OCI-LY7 (cell line): ENCODE measurements around the gene NDUFV2. TPM values are rescaled to one million over a fixed set of nuclear protein-coding genes. Genes with fewer than 3 reads are reported as not detected.

Experiments
- BruUV-seq: library from RNA; stranded (reverse); fragments of 400-500 nt; replicated peaks from 2 replicates; lab custom pipeline; 2021; lab: Mats Ljungman, UMichigan
- CTCF ChIA-PET: fragments of 300-600 bp; sonication (Branson Sonifier 250); formaldehyde crosslinking; loops from one replicate; lab custom pipeline; 2022; ENCODE audit warnings: antibody characterized with exemption; ENCODE audit not compliant: unreplicated experiment; lab: Charles Lee
- POLR2A ChIA-PET: fragments of 300-600 bp; sonication (Branson Sonifier 250); formaldehyde crosslinking; loops from one replicate; lab custom pipeline; 2022; ENCODE audit warnings: antibody characterized with exemption; lab: Charles Lee
- DNase-seq: peaks from one replicate; pipeline ENCODE4 v3.0.0-alpha.2; 2015; ENCODE audit warnings: low spot score
- H2AFZ ChIP-seq: fragments of 200-600 bp; sonication (generic), shearing (Covaris generic); 2 replicates; pipeline ENCODE4 v1.6.1; 2014; ENCODE audit warnings: mild to moderate bottlenecking, antibody characterized with exemption, low read length, moderate library complexity
- H3K27ac ChIP-seq: fragments of 200-600 bp; sonication (generic); 2 replicates; pipeline ENCODE4 v1.5.1; 2014; ENCODE audit warnings: mixed run types, low read depth, mild to moderate bottlenecking, moderate library complexity, low read length, inconsistent platforms; ENCODE audit not compliant: poor library complexity, severe bottlenecking
- H3K36me3 ChIP-seq: fragments of 200-600 bp; sonication (generic); 2 replicates; pipeline ENCODE4 v1.6.1; 2014; ENCODE audit warnings: mild to moderate bottlenecking, antibody characterized with exemption, low read length, moderate library complexity, mixed read lengths; ENCODE audit not compliant: insufficient read depth
- H3K4me1 ChIP-seq: fragments of 200-600 bp; sonication (generic); 2 replicates; pipeline ENCODE4 v1.5.1; 2014; ENCODE audit warnings: mild to moderate bottlenecking, low read length; ENCODE audit not compliant: insufficient read depth, poor library complexity, severe bottlenecking
- H3K4me2 ChIP-seq: fragments of 200-600 bp; sonication (generic); 2 replicates; pipeline ENCODE4 v1.6.1; 2014; ENCODE audit warnings: mild to moderate bottlenecking, low read length
- H3K4me3 ChIP-seq: fragments of 200-600 bp; sonication (generic); 2 replicates; pipeline ENCODE4 v1.5.1; 2014; ENCODE audit warnings: mild to moderate bottlenecking, low read depth, low read length; ENCODE audit not compliant: poor library complexity, severe bottlenecking
- H3K79me2 ChIP-seq: fragments of 200-600 bp; sonication (generic); 2 replicates; pipeline ENCODE4 v1.6.1; 2016; ENCODE audit warnings: low read depth, mild to moderate bottlenecking, low read length, moderate library complexity, mixed read lengths; ENCODE audit not compliant: insufficient read depth
- H3K9me2 ChIP-seq: fragments of 200-600 bp; sonication (generic); 2 replicates; pipeline ENCODE4 v1.6.1; 2016; ENCODE audit warnings: mild to moderate bottlenecking, low read length, mixed read lengths; ENCODE audit not compliant: insufficient read depth
- H3K9me3 ChIP-seq: fragments of 200-600 bp; sonication (generic); 2 replicates; pipeline ENCODE4 v1.6.1; 2014; ENCODE audit warnings: mild to moderate bottlenecking, mixed run types, low read length, mixed read lengths
- H4K20me1 ChIP-seq: fragments of 200-600 bp; sonication (generic); 2 replicates; pipeline ENCODE4 v1.6.1; 2014; ENCODE audit warnings: mild to moderate bottlenecking, antibody characterized with exemption, low read length, moderate library complexity, mixed read lengths; ENCODE audit not compliant: insufficient read depth
- EZH2phosphoT487 ChIP-seq: fragments of 200-600 bp; sonication (generic); IDR thresholded peaks from 2 replicates; pipeline ENCODE4 v1.6.1; 2018; ENCODE audit warnings: low read depth, borderline replicate concordance, mild to moderate bottlenecking, mixed run types, antibody characterized with exemption, low read length, moderate library complexity, mixed read lengths
- intact Hi-C: fragments of 100-400 bp; cut with micrococcal nuclease; formaldehyde crosslinking; loops from one replicate; pipeline ENCODE4 v1.10.0; 2022; ENCODE audit not compliant: unreplicated experiment
- total RNA-seq, 2 experiments: library from RNA; depleted of rRNA in 1 of 2; stranded (reverse); fragments of >200 nt in 1 of 2; shearing (Covaris generic) in 1 of 2; gene quantifications; 2 replicates each; pipeline ENCODE4 v1.2.3, GENCODE V29; 2014 to 2022
- TF ChIP-seq, protein P1 (sequence below): fragments of 200-600 bp; sonication (generic); conservative IDR thresholded peaks from 2 replicates; pipeline ENCODE4 v1.5.1; 2014; ENCODE audit warnings: mild to moderate bottlenecking, antibody characterized with exemption, low read length, moderate library complexity, mixed read lengths

NDUFV2 gene
- total RNA-seq, 2 experiments from 2014 or later = 185 to 201 TPM

DNA sequence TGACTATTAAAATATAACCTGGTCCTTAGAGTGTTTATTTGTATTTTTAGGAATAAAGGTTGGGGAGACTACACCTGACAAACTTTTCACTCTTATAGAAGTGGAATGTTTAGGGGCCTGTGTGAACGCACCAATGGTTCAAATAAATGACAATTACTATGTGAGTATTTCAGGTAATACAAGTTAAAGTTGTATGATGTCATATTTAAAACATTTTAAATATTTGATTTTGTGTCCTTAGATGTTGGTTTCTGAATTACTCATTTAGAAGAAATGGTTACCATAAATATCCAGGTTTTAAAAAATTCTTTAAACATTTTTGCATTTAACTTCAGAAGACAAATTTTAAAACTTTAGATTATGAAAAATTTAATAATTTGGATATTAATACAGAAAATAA, 22.3 kb downstream of the NDUFV2 start:
- Histone ChIP-seq H3K4me1 (no peaks in the 10 kb centered on the region), H3K27ac (no peak overlapping the region), H3K4me2 (no peak overlapping the region), H3K4me3 (no peak overlapping the region), H3K79me2 (peaks cover 57% of the 10 kb centered on the region; the same call in 1 of the 2 replicates), H3K36me3 (peaks cover 97% of the 10 kb centered on the region), H4K20me1 (no peaks in the 10 kb centered on the region), H2AFZ (no peak overlapping the region), H3K9me3 (no peaks in the 10 kb centered on the region), H3K9me2 (no peaks in the 10 kb centered on the region)
- ChIA-PET CTCF (no interaction called here), POLR2A (interaction anchor here (0.7 to 4.2 kb wide), 5 partner anchors 10 to 396 kb away, joined by 3 to 33 read pairs (median 4); no protein-coding TSS in a partner anchor)
- DNase-seq = no peak
- intact Hi-C loops = no loop called here
- BruUV-seq = no TSS peak
- no peak for TF ChIP-seq EZH2phosphoT487
- TF ChIP-seq, protein P1, sequence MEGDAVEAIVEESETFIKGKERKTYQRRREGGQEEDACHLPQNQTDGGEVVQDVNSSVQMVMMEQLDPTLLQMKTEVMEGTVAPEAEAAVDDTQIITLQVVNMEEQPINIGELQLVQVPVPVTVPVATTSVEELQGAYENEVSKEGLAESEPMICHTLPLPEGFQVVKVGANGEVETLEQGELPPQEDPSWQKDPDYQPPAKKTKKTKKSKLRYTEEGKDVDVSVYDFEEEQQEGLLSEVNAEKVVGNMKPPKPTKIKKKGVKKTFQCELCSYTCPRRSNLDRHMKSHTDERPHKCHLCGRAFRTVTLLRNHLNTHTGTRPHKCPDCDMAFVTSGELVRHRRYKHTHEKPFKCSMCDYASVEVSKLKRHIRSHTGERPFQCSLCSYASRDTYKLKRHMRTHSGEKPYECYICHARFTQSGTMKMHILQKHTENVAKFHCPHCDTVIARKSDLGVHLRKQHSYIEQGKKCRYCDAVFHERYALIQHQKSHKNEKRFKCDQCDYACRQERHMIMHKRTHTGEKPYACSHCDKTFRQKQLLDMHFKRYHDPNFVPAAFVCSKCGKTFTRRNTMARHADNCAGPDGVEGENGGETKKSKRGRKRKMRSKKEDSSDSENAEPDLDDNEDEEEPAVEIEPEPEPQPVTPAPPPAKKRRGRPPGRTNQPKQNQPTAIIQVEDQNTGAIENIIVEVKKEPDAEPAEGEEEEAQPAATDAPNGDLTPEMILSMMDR = no peak

DNA sequence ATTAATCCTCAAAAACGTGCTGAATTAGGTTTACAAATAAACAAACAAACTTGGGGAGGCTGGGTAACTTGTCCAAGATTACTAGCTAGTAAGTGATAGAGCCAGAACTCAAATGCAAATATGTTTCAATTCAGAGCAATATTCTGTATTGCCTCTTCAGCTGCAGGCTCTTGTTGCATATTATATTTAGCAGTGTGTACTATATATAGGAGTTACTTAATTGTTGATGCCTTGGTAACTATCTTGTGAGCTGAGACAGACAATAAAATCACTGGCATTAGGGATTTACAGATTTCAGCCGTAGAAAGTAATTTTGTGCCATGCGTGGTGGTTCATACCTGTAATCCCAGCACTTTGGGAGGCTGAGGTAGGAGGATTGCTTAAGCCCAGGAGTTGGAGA, 23.8 kb downstream of the NDUFV2 start:
- no TSS peak for BruUV-seq
- POLR2A ChIA-PET = interaction anchor here (0.7 to 4.2 kb wide), 6 partner anchors 9 to 61 kb away, joined by 3 to 33 read pairs (median 5); no protein-coding TSS in a partner anchor
- H4K20me1 ChIP-seq = no peaks in the 10 kb centered on the region
- H3K4me3 ChIP-seq = no peak overlapping the region
- no peak overlapping the region for H3K27ac ChIP-seq
- H3K9me2 ChIP-seq = no peaks in the 10 kb centered on the region
- DNase-seq = no peak
- no peak overlapping the region for H3K4me2 ChIP-seq
- H3K36me3 ChIP-seq = peaks cover 98% of the 10 kb centered on the region
- peaks cover 50% of the 10 kb centered on the region; the same call in 1 of the 2 replicates for H3K79me2 ChIP-seq
- intact Hi-C loops = no loop called here
- no peak overlapping the region for H2AFZ ChIP-seq
- H3K4me1 ChIP-seq = no peaks in the 10 kb centered on the region
- no peak for TF ChIP-seq EZH2phosphoT487
- TF ChIP-seq, protein P1 = no peak
- no peaks in the 10 kb centered on the region for H3K9me3 ChIP-seq
- CTCF ChIA-PET = interaction anchor here (1.0 kb wide), 1 partner anchor 15 kb away, joined by 4 read pairs; no protein-coding TSS in a partner anchor

DNA sequence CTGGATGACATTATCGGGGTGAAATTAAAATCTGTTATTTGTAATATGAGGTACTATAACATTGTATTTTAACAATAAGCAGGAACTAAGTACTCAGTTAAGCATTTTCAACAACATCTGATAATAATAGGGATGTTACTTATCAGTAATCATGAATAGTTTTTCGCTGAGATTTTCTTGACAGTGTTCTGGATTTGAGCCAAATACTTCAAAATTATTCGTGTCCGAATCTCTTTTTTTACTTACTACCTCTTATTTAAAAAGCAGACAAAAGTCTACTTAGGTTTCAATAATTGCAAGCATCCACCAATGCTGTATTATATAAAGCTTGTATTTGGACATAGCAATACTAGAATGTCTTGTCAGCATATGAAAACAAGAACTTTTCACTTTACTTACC, 27.7 kb downstream of the NDUFV2 start:
- intact Hi-C loops = loop anchor here (10.0 kb wide), 1 partner anchor 345 kb away; the partner anchor contains the start of gene RALBP1
- ChIA-PET CTCF (no interaction called here), POLR2A (interaction anchor here (0.7 to 1.3 kb wide), 3 partner anchors 17 to 336 kb away, joined by 3 read pairs; no protein-coding TSS in a partner anchor)

More for the DNA sequence above, 27.7 kb downstream of the NDUFV2 start:
- H3K79me2 ChIP-seq = peaks cover 50% of the 10 kb centered on the region; the same call in 1 of the 2 replicates
- H4K20me1 ChIP-seq = no peaks in the 10 kb centered on the region
- BruUV-seq = no TSS peak
- H3K36me3 ChIP-seq = peaks cover 99% of the 10 kb centered on the region
- no peak overlapping the region for H3K4me2 ChIP-seq
- H2AFZ ChIP-seq = no peak overlapping the region
- no peak for DNase-seq
- no peak overlapping the region for H3K4me3 ChIP-seq
- TF ChIP-seq, protein P1 = no peak
- no peak for TF ChIP-seq EZH2phosphoT487
- H3K4me1 ChIP-seq = peaks cover 12% of the 10 kb centered on the region
- H3K9me3 ChIP-seq = no peaks in the 10 kb centered on the region
- H3K9me2 ChIP-seq = no peaks in the 10 kb centered on the region
- H3K27ac ChIP-seq = no peak overlapping the region
